NCI-H510A (cell line): Measurements from ENCODE around the gene CGB8.
"Not testable (repeated sequence)": the region's sequence is repeated elsewhere in the genome, so short reads cannot be mapped to it uniquely, and the experiment has no call there.

Experiments used
- DNase-seq: peaks from one replicate; lab custom pipeline; 2025; lab: John Stamatoyannopoulos, UW

The CGB8 gene

GRCh38 chr19:49064768-49065611 is 16.1 kb upstream of the CGB8 start, which contains the start of gene NTF4:
Gene NTF4, minus strand, starts transcription at chr19:49064818. Its CDS starts 2,821 bp downstream, at chr19:49061997.
- no peak for DNase-seq

GRCh38 chr19:49064029-49064629 is 15.2 kb upstream of the CGB8 start:
- no peak for DNase-seq

DNA sequence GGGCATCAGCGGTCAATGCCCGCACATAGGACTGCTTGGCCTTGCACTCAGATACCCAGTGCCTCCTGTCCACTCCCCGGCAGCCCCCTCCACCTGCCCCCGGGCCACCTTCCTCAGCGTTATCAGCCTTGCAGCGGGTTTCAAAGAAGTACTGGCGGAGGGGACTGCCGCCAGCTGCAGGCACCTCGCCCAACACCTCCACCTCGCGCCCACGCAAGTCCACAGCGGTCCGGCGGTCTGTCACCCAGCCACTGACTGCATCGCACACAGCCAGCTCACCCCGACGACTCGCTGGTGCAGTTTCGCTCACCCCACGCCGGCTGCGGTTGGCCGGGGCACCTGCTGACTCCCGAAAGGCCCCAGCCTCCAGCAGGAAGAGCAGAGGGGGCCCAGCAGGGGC is 12.5 kb upstream of the CGB8 start:
- DNase-seq, result no peak

- no peak for DNase-seq
These were observed 12.1 kb upstream of the CGB8 start for GRCh38 chr19:49061000-49061399.

DNA sequence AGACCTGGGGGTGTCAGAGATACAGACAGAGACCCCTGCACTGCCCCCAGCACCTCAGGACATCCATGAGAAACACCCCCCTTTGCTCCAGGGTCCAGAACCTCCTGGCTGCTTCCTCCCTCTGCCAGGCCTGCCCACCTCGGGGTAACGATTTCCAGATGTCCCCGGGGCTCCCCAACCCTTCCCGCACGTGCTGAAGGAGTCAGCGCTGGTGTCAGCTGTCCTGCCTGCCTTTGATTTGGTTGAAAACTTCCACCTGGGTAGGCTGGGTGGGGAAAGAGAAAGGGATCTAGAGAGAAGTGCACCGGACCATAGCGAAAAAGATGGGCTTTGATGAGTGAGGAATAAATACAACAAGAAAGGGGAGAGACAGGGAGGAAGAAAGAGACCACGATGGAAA is 10.1 kb upstream of the CGB8 start:
- DNase-seq, result no peak

DNA sequence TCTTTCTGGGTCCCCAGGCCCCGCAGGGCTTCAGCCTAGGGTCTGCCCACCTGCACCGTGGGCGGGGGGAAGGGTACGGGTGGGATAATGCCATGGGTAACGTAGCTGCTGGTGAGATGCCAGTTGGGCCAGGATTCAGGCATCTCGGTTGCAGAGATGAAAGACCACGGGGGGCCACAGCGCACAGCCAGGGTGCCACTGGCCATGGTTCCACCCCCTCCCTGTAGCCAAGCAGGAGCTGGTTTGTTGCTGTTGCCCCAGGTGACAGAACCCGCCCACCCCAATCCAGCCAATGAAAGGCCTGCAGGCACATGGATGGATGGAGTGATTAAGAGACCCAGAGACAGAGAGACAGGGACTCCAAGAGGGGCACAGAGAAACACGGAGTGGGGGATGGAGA is 9.7 kb upstream of the CGB8 start:
- DNase-seq, result no peak

DNA sequence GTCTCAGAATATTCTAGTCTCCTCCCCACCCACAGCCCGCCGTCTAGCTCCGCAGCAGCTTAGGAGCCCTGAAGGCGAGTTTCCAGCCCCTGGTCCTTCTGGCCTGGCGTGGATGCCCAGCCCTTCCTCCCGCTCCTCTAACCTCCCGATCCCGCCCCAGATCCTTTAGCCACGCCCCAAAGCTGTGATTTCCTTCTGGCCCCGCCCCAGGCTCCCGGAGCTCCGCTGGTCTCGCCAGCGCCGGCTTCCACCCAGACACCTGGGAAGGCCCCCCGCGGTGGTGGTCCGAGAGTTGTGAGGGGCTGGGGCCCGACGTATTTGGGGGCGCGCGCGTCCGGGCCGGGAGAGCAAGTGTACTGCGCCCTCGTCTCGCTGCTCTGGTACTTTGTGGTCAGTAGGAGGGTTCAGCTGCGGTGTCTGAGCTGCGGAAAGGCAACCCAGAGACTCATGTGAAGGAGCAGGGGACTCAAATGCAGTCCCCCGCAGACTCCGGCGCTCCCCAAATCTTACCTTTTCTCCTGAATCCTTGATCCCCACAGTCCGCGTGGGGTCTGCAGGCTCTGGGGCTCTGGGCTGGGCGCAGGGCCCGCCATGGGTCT is 8.8 kb upstream of the CGB8 start, which contains the start of gene CGB7:
TSS of gene CGB7 (minus strand) at position 114 of the 599 bp plus-strand sequence. CDS start 2,374 bp downstream, outside the sequence.
- no peak for DNase-seq

DNA sequence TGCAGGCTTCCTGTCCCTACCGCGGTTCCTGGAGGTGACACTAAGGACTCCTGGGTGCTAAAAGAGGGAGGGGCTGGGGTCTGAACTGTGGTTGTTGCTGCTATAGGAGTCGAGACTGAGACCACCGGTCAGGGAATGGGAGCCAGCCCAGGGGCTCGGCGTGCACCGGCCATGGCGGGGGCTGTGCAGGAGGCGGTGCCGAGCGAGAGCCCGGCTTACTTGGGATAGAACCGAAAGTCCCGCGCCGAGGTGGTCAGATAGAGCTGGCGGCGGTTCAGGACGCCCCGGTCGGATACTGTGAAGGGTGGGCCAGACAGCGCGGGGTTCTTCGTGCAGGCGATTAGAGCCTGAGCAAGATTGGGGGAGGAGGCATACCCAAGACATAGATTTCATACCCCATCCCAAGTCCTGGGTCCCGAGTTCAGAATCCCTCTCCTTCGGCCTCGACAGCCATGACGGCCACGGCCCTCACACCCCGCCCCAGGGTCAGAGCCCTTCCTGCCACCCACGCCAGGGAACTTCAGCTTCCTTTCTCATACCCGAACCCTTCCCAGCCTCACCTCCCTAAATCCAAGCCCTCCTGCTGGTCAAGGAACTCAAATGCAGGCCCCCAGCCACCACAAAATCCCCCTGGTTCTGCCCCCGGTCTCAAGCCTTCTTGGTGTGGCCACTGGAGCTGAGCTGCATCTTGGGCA is 8.1 kb upstream of the CGB8 start:
- DNase-seq, result not testable (repeated sequence)

- DNase-seq, result no peak
These were observed 7.4 kb upstream of the CGB8 start for GRCh38 chr19:49056101-49056901.

- not testable (repeated sequence) for DNase-seq
These were observed 1.6 kb upstream of the CGB8 start for GRCh38 chr19:49050376-49051033.

GRCh38 chr19:49049834-49050233 is 923 bp upstream of the CGB8 start:
- not testable (repeated sequence) for DNase-seq

GRCh38 chr19:49043548-49043947 is 5.4 kb downstream of the CGB8 start, which contains the start of gene CGB5:
Gene CGB5, plus strand, starts transcription at chr19:49043848. Its CDS starts 362 bp downstream, at chr19:49044210.
- not testable (repeated sequence) for DNase-seq

GRCh38 chr19:49042666-49043065 is 6.2 kb downstream of the CGB8 start:
- not testable (repeated sequence) for DNase-seq

- DNase-seq, result no peak
These were observed 6.7 kb downstream of the CGB8 start for GRCh38 chr19:49042177-49042576.

DNA sequence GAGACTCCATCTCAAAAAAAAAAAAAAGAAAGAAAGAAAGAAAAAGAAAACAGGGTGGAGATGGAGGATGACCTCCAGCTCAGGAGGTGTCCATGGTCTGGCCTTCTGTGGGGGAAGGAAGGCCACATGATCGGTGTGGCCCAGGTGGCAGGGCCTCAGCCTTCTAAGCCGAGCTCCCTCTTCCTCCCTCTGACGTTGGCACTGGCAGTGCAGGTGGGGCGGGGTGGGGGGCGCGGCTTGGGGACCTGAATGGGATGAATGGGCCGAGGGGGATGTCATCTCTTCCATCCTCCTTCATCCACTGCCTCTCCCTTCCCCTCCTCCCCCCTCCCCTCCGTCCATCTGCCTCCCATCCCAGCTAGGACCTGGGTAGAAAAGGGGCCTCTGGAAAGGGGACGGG is 9.2 kb downstream of the CGB8 start:
- DNase-seq, result not testable (repeated sequence)

- DNase-seq, result not testable (repeated sequence)
These were observed 10.2 kb downstream of the CGB8 start for GRCh38 chr19:49038557-49039276.

DNA sequence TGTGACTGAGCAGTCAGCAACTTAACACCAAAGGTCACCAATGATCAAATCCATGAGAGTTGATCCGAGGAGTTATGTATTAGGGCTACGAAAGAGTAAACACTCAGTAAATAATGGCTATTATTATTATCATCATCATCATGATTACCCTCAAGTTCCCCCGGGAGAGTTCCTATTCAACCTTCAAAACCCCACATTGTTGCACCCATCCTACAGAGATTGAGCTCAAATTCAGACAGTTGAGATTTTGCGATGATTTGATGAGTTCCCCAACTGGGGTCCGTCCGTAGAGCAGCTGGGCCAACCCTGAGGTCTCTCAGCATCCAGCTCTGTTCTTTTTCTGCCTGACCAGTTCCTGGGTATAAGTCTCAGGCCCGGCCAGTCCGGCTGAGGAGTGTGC is 10.8 kb downstream of the CGB8 start:
- DNase-seq, result not testable (repeated sequence)

DNA sequence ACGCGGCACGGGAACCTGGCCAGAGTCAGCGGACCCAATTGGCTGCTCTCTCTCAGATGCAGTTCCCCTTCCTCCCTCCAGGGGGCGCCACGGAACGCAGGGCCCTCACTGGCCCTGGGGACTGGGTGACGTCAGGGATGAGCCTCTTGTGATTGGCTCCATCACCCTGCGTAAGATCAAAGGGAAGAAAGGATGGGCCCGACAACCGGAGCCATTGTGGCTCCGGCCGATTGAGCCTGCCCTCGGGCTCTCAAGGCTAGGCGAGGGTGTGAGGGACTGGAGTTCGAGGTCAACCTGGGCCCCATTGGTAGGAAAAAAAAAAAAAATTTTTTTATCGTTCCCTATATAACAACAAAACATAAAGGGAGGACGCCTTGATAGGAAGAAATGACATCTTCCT is 12.1 kb downstream of the CGB8 start, which contains the start of gene CGB1:
TSS of gene CGB1 (minus strand) at position 81 of the 400 bp plus-strand sequence. CDS start 184 bp downstream, outside the sequence.
- not testable (repeated sequence) for DNase-seq

- DNase-seq, result not testable (repeated sequence)
These were observed 17.1 kb downstream of the CGB8 start, which contains the start of gene CGB2 for GRCh38 chr19:49031642-49032301. Gene CGB2, plus strand, starts transcription at chr19:49031890. Its CDS starts 206 bp downstream, at chr19:49032096.
